Measurements from ENCODE around the gene ECI1.

Gene ECI1

GRCh38 chr16:2200313-2200712 lies 51.1 kb downstream of the ECI1 start:
- Histone ChIP-seq H3K9me2 (replicated peaks; ENCODE audit: insufficient read depth, low read length) (no peaks in the 10 kb centered on the region), H3K4me2 (ENCODE audit: low read depth, low read length) (no peak overlapping the region), H3K79me2 (ENCODE audit: low read length) (no peaks in the 10 kb centered on the region), H3K27me3 (replicated peaks; ENCODE audit: insufficient read depth, low read length) (peaks cover 58% of the 10 kb centered on the region), H2AFZ (ENCODE audit: low read length) (no peak overlapping the region), H3K27ac (ENCODE audit: low read length) (no peak overlapping the region), H3K4me1 (ENCODE audit: low read length) (peaks cover 3% of the 10 kb centered on the region; the same call in 1 of the 2 replicates), H3K4me3 (ENCODE audit: low read length) (no peak overlapping the region), H3K9me3 (replicated peaks; ENCODE audit: insufficient read depth, low read length) (no peaks in the 10 kb centered on the region), H3K9ac (ENCODE audit: low read length) (no peak overlapping the region), H4K20me1 (ENCODE audit: insufficient read depth, low read length) (no peaks in the 10 kb centered on the region), H3K36me3 (replicated peaks; ENCODE audit: insufficient read depth, low read length) (no peaks in the 10 kb centered on the region), H3F3A (ENCODE audit: insufficient read depth, low read length) (0 out of 2 replicates have a peak, but pooled peaks cover 3% of the 10 kb centered on the region)
- no peak for TF ChIP-seq CTCF (IDR thresholded peaks at IDR 0.05; ENCODE audit: low read length)
- DNase-seq = no peak

GRCh38 chr16:2199621-2200139 lies 51.7 kb downstream of the ECI1 start:
- TF ChIP-seq CTCF (IDR thresholded peaks at IDR 0.05; ENCODE audit: low read length) = no peak
- no peak for TF ChIP-seq EZH2 (optimal IDR thresholded peaks at IDR 0.05; ENCODE audit: low read depth, low read length)
- TF ChIP-seq EZH2phosphoT487 (IDR thresholded peaks at IDR 0.05; ENCODE audit: low read length) = no peak
- DNase-seq = no peak
- Histone ChIP-seq H3K9me2 (replicated peaks; ENCODE audit: insufficient read depth, low read length) (no peaks in the 10 kb centered on the region), H4K20me1 (ENCODE audit: insufficient read depth, low read length) (no peaks in the 10 kb centered on the region), H3K9ac (ENCODE audit: low read length) (no peak overlapping the region), H2AFZ (ENCODE audit: low read length) (no peak overlapping the region), H3K4me3 (ENCODE audit: low read length) (no peak overlapping the region), H3K27ac (ENCODE audit: low read length) (no peak overlapping the region), H3K36me3 (replicated peaks; ENCODE audit: insufficient read depth, low read length) (no peaks in the 10 kb centered on the region), H3K27me3 (replicated peaks; ENCODE audit: insufficient read depth, low read length) (peaks cover 64% of the 10 kb centered on the region), H3K4me1 (ENCODE audit: low read length) (peaks cover 2% of the 10 kb centered on the region; the same call in 1 of the 2 replicates), H3K9me3 (replicated peaks; ENCODE audit: insufficient read depth, low read length) (no peaks in the 10 kb centered on the region), H3K4me2 (ENCODE audit: low read depth, low read length) (no peak overlapping the region), H3F3A (ENCODE audit: insufficient read depth, low read length) (0 out of 2 replicates have a peak, but pooled peaks cover 2% of the 10 kb centered on the region), H3K79me2 (ENCODE audit: low read length) (no peaks in the 10 kb centered on the region)

- no peak overlapping the region for H3K27ac ChIP-seq (ENCODE audit: low read length)
- no peaks in the 10 kb centered on the region for H3K9me3 ChIP-seq (replicated peaks; ENCODE audit: insufficient read depth, low read length)
- no peak for TF ChIP-seq EZH2phosphoT487 (IDR thresholded peaks at IDR 0.05; ENCODE audit: low read length)
- TF ChIP-seq EZH2 (optimal IDR thresholded peaks at IDR 0.05; ENCODE audit: low read depth, low read length) = no peak
- TF ChIP-seq CTCF (IDR thresholded peaks at IDR 0.05; ENCODE audit: low read length) = no peak
- H3F3A ChIP-seq (ENCODE audit: insufficient read depth, low read length) = no peaks in the 10 kb centered on the region
- H3K4me2 ChIP-seq (ENCODE audit: low read depth, low read length) = no peak overlapping the region
- no peaks in the 10 kb centered on the region for H3K4me1 ChIP-seq (ENCODE audit: low read length)
- H4K20me1 ChIP-seq (ENCODE audit: insufficient read depth, low read length) = no peaks in the 10 kb centered on the region
- no peak overlapping the region for H3K9ac ChIP-seq (ENCODE audit: low read length)
- DNase-seq = no peak
- no peak overlapping the region for H2AFZ ChIP-seq (ENCODE audit: low read length)
- H3K79me2 ChIP-seq (ENCODE audit: low read length) = no peaks in the 10 kb centered on the region
- H3K9me2 ChIP-seq (replicated peaks; ENCODE audit: insufficient read depth, low read length) = no peaks in the 10 kb centered on the region
- peaks cover 70% of the 10 kb centered on the region for H3K27me3 ChIP-seq (replicated peaks; ENCODE audit: insufficient read depth, low read length)
- H3K4me3 ChIP-seq (ENCODE audit: low read length) = no peak overlapping the region
- no peaks in the 10 kb centered on the region for H3K36me3 ChIP-seq (replicated peaks; ENCODE audit: insufficient read depth, low read length)
Observed at GRCh38 chr16:2199095-2199494, 52.3 kb downstream of the ECI1 start.
